HEK293 (cell line): ENCODE results near the gene SAP130.

Experiments used
- ELK4 ChIP-seq: IDR thresholded peaks from 2 replicates; pipeline ENCODE4 v1.6.1; 2011; ENCODE audit warnings: mild to moderate bottlenecking, low read depth, low read length, borderline replicate concordance
- HOXA7 ChIP-seq: sonication (generic); formaldehyde crosslinking; IDR thresholded peaks from 2 replicates; pipeline ENCODE4 v1.8.1; 2022; ENCODE audit warnings: missing genetic modification reagents, borderline replicate concordance
- HOXC10 ChIP-seq: sonication (generic); formaldehyde crosslinking; IDR thresholded peaks from 2 replicates; pipeline ENCODE4 v1.8.1; 2023; ENCODE audit warnings: mild to moderate bottlenecking, missing genetic modification reagents
- HOXD13 ChIP-seq: sonication (generic); formaldehyde crosslinking; IDR thresholded peaks from 2 replicates; pipeline ENCODE4 v1.8.0; 2022; ENCODE audit warnings: missing genetic modification reagents, borderline replicate concordance
- PRDM1 ChIP-seq: fragments of 450-650 bp; formaldehyde crosslinking; IDR thresholded peaks from 2 replicates; pipeline ENCODE4; 2016; ENCODE audit warnings: missing biosample characterization, missing genetic modification characterization
- SCRT1 ChIP-seq: fragments of 450-650 bp; formaldehyde crosslinking; IDR thresholded peaks from 2 replicates; pipeline ENCODE4 v1.5.1; 2016; ENCODE audit warnings: missing biosample characterization, missing genetic modification characterization, borderline replicate concordance
- YY2 ChIP-seq: fragments of 450-650 bp; formaldehyde crosslinking; IDR thresholded peaks from 2 replicates; pipeline ENCODE4 v1.5.1; 2016; ENCODE audit warnings: missing biosample characterization, missing genetic modification characterization
- ZBTB1 ChIP-seq: fragments of 450-650 bp; formaldehyde crosslinking; IDR thresholded peaks from 2 replicates; pipeline ENCODE4 v1.5.1; 2016; ENCODE audit warnings: missing biosample characterization, missing genetic modification characterization
- ZBTB10 ChIP-seq: fragments of 450-650 bp; formaldehyde crosslinking; IDR thresholded peaks from 2 replicates; pipeline ENCODE4 v1.5.1; 2016; ENCODE audit warnings: missing biosample characterization, missing genetic modification characterization
- ZBTB20 ChIP-seq: fragments of 450-650 bp; formaldehyde crosslinking; IDR thresholded peaks from 2 replicates; pipeline ENCODE4 v1.5.1; 2016; ENCODE audit warnings: missing biosample characterization, missing genetic modification characterization
- ZBTB44 ChIP-seq: fragments of 450-650 bp; IDR thresholded peaks from 2 replicates; pipeline ENCODE4 v1.5.1; 2018; ENCODE audit warnings: missing biosample characterization, mild to moderate bottlenecking, missing genetic modification characterization
- ZBTB48 ChIP-seq: fragments of 450-650 bp; formaldehyde crosslinking; IDR thresholded peaks from 2 replicates; pipeline ENCODE4 v1.5.1; 2016; ENCODE audit warnings: missing biosample characterization, missing genetic modification characterization
- ZNF155 ChIP-seq: fragments of 450-650 bp; formaldehyde crosslinking; IDR thresholded peaks from 2 replicates; pipeline ENCODE4 v1.5.1; 2016; ENCODE audit warnings: missing biosample characterization, missing genetic modification characterization
- ZNF174 ChIP-seq: fragments of 450-650 bp; formaldehyde crosslinking; IDR thresholded peaks from 2 replicates; pipeline ENCODE4 v1.5.0; 2017; ENCODE audit warnings: missing biosample characterization, mild to moderate bottlenecking, missing genetic modification characterization
- ZNF18 ChIP-seq: fragments of 450-650 bp; formaldehyde crosslinking; IDR thresholded peaks from 2 replicates; pipeline ENCODE4 v1.5.1; 2016; ENCODE audit warnings: missing biosample characterization, missing genetic modification characterization
- ZNF2 ChIP-seq: fragments of 450-650 bp; formaldehyde crosslinking; IDR thresholded peaks from 2 replicates; pipeline ENCODE4 v1.5.1; 2016; ENCODE audit warnings: missing biosample characterization, missing genetic modification characterization
- ZNF239 ChIP-seq: fragments of 450-650 bp; formaldehyde crosslinking; IDR thresholded peaks from 2 replicates; pipeline ENCODE4 v1.5.1; 2016; ENCODE audit warnings: missing biosample characterization, missing genetic modification characterization
- ZNF280C ChIP-seq: fragments of 450-650 bp; formaldehyde crosslinking; IDR thresholded peaks from 2 replicates; pipeline ENCODE4 v1.5.1; 2016; ENCODE audit warnings: missing biosample characterization, missing genetic modification characterization
- ZNF292 ChIP-seq: fragments of 450-650 bp; formaldehyde crosslinking; IDR thresholded peaks from 2 replicates; pipeline ENCODE4 v1.5.1; 2016; ENCODE audit warnings: low read depth, missing biosample characterization, missing genetic modification characterization, borderline replicate concordance
- ZNF335 ChIP-seq: fragments of 450-650 bp; formaldehyde crosslinking; conservative IDR thresholded peaks from 2 replicates; pipeline ENCODE4 v1.5.1; 2016; ENCODE audit warnings: missing biosample characterization, missing genetic modification characterization
- ZNF701 ChIP-seq: fragments of 450-650 bp; formaldehyde crosslinking; IDR thresholded peaks from 2 replicates; pipeline ENCODE4 v1.5.1; 2016; ENCODE audit warnings: missing biosample characterization, missing genetic modification characterization
- TF ChIP-seq, protein P1 (sequence below): fragments of 450-650 bp; formaldehyde crosslinking; IDR thresholded peaks from 2 replicates; pipeline ENCODE4 v1.5.1; 2016; ENCODE audit warnings: missing biosample characterization, missing genetic modification characterization, borderline replicate concordance
- TF ChIP-seq, protein P2 (sequence below): fragments of 450-650 bp; formaldehyde crosslinking; IDR thresholded peaks from 2 replicates; pipeline ENCODE4; 2016; ENCODE audit warnings: missing biosample characterization, missing genetic modification characterization
- TF ChIP-seq, protein P3 (sequence below): fragments of 450-650 bp; formaldehyde crosslinking; IDR thresholded peaks from 2 replicates; pipeline ENCODE4 v1.5.1; 2016; ENCODE audit warnings: missing biosample characterization, missing genetic modification characterization

The SAP130 gene

DNA sequence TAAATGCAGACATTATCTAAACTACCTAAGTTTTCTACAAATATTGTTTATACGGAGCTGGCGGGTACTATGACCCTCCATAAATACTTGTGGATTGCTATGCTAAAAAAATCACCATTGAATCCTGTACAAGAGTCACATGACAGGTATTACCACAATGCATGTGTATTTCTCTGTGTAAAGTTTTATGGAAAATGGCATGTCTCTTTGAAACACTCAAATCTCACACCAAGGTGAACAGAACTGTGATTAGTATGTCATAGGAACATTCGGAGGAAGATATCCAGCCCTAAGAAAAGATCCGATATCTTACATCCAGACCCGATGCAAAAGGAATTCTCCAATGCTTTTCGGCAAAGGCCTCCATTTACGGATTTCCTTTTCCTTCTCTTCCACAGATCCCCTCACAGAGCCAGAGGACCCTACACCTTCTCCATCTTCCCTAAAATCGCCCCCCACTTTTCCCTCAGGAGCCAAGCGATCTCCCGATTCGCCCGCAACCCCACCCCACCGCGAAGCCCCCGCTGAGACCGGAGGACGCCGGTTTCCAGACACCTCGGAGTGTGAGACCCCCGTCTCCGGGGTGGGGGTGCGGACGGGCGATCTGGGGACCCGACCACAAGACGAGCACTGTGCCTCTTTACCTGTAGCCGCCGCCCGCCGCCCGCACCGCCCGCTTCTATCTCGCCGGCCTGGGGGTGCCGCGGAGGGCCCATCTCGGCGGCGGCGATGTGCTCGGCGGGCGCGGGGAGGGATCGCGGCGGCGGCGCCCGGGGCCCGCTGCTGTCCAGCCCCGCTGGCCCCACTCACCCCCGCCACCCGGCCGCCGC, 1.2 kb downstream of the SAP130 start (continued):
- TF ChIP-seq ZBTB10, result 0 out of 2 replicates have a peak, but pooled peaks have one; percentile 17
- no peak for TF ChIP-seq ZNF701 (tag by site-specific recombination)
- no peak for TF ChIP-seq ZNF239
- TF ChIP-seq HOXD13 (CRISPR knock-in tag), result no peak
- TF ChIP-seq ZNF2, result no peak
- TF ChIP-seq ZNF335 (tag by site-specific recombination), result peak; percentile 65
- TF ChIP-seq ZNF155, result no peak
- TF ChIP-seq ZBTB20 (tag by site-specific recombination), result peak; percentile 16; the same call in 1 of the 2 replicates
- no peak for TF ChIP-seq PRDM1 (tag by site-specific recombination)
- TF ChIP-seq, protein P1, sequence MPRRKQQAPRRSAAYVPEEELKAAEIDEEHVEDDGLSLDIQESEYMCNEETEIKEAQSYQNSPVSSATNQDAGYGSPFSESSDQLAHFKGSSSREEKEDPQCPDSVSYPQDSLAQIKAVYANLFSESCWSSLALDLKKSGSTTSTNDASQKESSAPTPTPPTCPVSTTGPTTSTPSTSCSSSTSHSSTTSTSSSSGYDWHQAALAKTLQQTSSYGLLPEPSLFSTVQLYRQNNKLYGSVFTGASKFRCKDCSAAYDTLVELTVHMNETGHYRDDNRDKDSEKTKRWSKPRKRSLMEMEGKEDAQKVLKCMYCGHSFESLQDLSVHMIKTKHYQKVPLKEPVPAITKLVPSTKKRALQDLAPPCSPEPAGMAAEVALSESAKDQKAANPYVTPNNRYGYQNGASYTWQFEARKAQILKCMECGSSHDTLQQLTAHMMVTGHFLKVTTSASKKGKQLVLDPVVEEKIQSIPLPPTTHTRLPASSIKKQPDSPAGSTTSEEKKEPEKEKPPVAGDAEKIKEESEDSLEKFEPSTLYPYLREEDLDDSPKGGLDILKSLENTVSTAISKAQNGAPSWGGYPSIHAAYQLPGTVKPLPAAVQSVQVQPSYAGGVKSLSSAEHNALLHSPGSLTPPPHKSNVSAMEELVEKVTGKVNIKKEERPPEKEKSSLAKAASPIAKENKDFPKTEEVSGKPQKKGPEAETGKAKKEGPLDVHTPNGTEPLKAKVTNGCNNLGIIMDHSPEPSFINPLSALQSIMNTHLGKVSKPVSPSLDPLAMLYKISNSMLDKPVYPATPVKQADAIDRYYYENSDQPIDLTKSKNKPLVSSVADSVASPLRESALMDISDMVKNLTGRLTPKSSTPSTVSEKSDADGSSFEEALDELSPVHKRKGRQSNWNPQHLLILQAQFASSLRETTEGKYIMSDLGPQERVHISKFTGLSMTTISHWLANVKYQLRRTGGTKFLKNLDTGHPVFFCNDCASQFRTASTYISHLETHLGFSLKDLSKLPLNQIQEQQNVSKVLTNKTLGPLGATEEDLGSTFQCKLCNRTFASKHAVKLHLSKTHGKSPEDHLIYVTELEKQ (tag by site-specific recombination), result no peak
- TF ChIP-seq HOXA7 (CRISPR knock-in tag), result no peak
- no peak for TF ChIP-seq ZNF174 (tag by site-specific recombination)
- no peak for TF ChIP-seq YY2
- TF ChIP-seq ZBTB48, result 0 out of 2 replicates have a peak, but pooled peaks have one; percentile 27
- TF ChIP-seq HOXC10 (CRISPR knock-in tag), result no peak
- TF ChIP-seq, protein P2, sequence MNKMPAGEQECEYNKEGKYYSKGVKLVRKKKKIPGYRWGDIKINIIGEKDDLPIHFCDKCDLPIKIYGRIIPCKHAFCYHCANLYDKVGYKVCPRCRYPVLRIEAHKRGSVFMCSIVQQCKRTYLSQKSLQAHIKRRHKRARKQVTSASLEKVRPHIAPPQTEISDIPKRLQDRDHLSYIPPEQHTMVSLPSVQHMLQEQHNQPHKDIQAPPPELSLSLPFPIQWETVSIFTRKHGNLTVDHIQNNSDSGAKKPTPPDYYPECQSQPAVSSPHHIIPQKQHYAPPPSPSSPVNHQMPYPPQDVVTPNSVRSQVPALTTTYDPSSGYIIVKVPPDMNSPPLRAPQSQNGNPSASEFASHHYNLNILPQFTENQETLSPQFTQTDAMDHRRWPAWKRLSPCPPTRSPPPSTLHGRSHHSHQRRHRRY (tag by site-specific recombination), result no peak
- no peak for TF ChIP-seq ZNF280C (tag by site-specific recombination)
- TF ChIP-seq ZNF292 (tag by site-specific recombination), result no peak
- TF ChIP-seq ELK4, result no peak
- no peak for TF ChIP-seq ZBTB44 (tag by site-specific recombination)
- TF ChIP-seq, protein P3, sequence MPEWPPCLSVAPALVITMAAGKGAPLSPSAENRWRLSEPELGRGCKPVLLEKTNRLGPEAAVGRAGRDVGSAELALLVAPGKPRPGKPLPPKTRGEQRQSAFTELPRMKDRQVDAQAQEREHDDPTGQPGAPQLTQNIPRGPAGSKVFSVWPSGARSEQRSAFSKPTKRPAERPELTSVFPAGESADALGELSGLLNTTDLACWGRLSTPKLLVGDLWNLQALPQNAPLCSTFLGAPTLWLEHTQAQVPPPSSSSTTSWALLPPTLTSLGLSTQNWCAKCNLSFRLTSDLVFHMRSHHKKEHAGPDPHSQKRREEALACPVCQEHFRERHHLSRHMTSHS (tag by site-specific recombination), result no peak
- no peak for TF ChIP-seq SCRT1
- TF ChIP-seq ZNF18 (tag by site-specific recombination), result no peak
- no peak for TF ChIP-seq ZBTB1 (tag by site-specific recombination)
